ENCODE measurements around the gene SLC35A3. TPM values are rescaled to one million over a fixed set of nuclear protein-coding genes. Genes with fewer than 3 reads are reported as not detected.
"Not testable (repeated sequence)": the region's sequence is repeated elsewhere in the genome, so short reads cannot be mapped to it uniquely, and the experiment has no call there.

The SLC35A3 gene
- total RNA-seq, 1 donor from 2014 or later: 12.9 TPM

DNA sequence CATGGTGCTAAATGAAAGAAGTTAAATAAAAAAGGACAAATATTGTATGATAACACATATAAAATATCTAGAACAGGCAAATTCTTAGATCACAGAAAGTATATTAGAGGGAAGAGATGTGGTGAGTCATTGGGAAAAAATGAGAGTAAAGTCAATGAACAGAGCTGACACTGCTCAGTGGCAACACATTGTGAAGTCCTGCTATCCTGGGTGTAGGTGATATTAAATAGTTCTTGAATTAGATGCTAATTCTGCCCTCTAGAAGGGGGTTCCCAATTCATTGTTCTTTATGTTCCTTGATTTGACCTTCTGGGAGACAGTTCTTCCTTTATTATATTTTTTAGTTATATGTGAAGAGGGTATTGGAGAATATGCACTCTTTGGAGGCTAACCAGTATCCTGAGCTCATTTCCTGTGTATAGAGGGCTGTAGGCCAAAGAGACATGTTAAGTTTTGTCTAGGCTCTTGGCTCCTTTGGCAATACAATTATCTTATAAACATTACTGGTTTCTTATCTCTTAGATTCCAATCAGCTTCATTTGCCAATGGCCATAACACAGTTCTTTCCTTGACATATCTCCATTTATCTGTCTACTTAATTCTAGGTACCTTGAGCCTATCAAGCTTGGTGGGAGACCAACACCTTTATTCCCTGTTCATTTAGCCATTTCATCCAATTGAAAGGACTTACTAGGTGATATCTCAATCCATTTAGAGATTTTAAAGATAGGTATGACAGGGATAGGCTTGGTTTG is 6.6 kb upstream of the SLC35A3 start:
- peak; percentile 25 for DNase-seq (ENCODE audit: low read depth)
- no peak overlapping the region for H3K4me3 ChIP-seq (ENCODE audit: low read depth, low read length)
- TF ChIP-seq, protein P1, sequence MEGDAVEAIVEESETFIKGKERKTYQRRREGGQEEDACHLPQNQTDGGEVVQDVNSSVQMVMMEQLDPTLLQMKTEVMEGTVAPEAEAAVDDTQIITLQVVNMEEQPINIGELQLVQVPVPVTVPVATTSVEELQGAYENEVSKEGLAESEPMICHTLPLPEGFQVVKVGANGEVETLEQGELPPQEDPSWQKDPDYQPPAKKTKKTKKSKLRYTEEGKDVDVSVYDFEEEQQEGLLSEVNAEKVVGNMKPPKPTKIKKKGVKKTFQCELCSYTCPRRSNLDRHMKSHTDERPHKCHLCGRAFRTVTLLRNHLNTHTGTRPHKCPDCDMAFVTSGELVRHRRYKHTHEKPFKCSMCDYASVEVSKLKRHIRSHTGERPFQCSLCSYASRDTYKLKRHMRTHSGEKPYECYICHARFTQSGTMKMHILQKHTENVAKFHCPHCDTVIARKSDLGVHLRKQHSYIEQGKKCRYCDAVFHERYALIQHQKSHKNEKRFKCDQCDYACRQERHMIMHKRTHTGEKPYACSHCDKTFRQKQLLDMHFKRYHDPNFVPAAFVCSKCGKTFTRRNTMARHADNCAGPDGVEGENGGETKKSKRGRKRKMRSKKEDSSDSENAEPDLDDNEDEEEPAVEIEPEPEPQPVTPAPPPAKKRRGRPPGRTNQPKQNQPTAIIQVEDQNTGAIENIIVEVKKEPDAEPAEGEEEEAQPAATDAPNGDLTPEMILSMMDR (conservative IDR thresholded peaks at IDR 0.05; ENCODE audit: low read depth, low read length): no peak

DNA sequence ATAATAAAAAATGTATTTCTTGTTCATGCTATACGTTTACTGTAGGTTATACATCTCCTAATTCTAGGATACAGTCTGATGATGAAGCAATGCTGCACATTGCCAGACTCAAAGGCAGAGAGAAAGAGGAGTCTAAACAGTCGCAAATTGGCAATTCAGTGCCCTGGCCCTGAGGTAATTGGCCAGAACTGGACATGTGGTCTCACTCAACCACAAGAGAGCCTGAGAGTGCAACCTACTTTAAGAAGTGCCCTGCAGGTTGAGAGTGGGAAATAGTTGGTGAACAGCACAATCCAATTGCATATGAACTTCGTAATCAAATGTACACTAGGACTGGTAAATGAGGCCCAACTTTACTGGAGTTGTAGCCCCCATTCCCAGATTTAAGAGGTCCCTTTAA is 5.0 kb upstream of the SLC35A3 start:
- no peak for DNase-seq (ENCODE audit: low read depth)
- no peak overlapping the region for H3K4me3 ChIP-seq (ENCODE audit: low read depth, low read length)
- TF ChIP-seq, protein P1 (conservative IDR thresholded peaks at IDR 0.05; ENCODE audit: low read depth, low read length): no peak

- H3K4me3 ChIP-seq (ENCODE audit: low read depth, low read length): no peak overlapping the region
- TF ChIP-seq, protein P1 (conservative IDR thresholded peaks at IDR 0.05; ENCODE audit: low read depth, low read length): no peak
- DNase-seq (ENCODE audit: low read depth): no peak
These were observed 4.0 kb upstream of the SLC35A3 start for GRCh38 chr1:99965646-99966375.

- TF ChIP-seq, protein P1 (conservative IDR thresholded peaks at IDR 0.05; ENCODE audit: low read depth, low read length): no peak
- DNase-seq (ENCODE audit: low read depth): no peak
- no peak overlapping the region for H3K4me3 ChIP-seq (ENCODE audit: low read depth, low read length)
These were observed 1.6 kb upstream of the SLC35A3 start for GRCh38 chr1:99968214-99968613.

GRCh38 chr1:99969260-99969728 is 502 bp upstream of the SLC35A3 start:
- TF ChIP-seq, protein P1 (conservative IDR thresholded peaks at IDR 0.05; ENCODE audit: low read depth, low read length): no peak
- DNase-seq (ENCODE audit: low read depth): no peak
- H3K4me3 ChIP-seq (ENCODE audit: low read depth, low read length): peak overlapping the region; percentile 90

- peak overlapping the region; percentile 90 for H3K4me3 ChIP-seq (ENCODE audit: low read depth, low read length)
- DNase-seq (ENCODE audit: low read depth): no peak
- TF ChIP-seq, protein P1 (conservative IDR thresholded peaks at IDR 0.05; ENCODE audit: low read depth, low read length): no peak
These were observed 988 bp downstream of the SLC35A3 start for GRCh38 chr1:99970713-99971255.

DNA sequence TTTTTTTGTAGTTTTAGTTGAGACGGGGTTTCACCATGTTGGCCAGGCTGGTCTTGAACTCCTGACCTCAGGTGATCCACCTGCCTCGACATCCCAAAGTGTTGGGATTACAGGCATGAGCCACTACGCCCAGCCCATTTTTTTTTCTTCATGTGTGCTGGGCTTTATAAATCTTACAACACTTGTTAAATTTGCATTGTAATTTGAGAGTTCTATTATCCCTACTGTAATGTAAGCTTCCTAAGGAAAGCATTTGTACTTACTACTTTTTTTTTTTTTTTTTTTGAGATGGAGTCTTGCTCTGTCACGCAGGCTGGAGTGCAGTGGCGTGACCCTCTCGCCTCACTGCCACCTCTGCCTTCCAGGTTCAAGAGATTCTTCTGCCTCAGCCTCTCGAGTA is 2.3 kb downstream of the SLC35A3 start:
- H3K4me3 ChIP-seq (ENCODE audit: low read depth, low read length); DNase-seq (ENCODE audit: low read depth): not testable (repeated sequence)

All from epithelial cell of proximal tubule (primary cell).